Measurements from ENCODE around the gene CAB39.

Gene CAB39

DNA sequence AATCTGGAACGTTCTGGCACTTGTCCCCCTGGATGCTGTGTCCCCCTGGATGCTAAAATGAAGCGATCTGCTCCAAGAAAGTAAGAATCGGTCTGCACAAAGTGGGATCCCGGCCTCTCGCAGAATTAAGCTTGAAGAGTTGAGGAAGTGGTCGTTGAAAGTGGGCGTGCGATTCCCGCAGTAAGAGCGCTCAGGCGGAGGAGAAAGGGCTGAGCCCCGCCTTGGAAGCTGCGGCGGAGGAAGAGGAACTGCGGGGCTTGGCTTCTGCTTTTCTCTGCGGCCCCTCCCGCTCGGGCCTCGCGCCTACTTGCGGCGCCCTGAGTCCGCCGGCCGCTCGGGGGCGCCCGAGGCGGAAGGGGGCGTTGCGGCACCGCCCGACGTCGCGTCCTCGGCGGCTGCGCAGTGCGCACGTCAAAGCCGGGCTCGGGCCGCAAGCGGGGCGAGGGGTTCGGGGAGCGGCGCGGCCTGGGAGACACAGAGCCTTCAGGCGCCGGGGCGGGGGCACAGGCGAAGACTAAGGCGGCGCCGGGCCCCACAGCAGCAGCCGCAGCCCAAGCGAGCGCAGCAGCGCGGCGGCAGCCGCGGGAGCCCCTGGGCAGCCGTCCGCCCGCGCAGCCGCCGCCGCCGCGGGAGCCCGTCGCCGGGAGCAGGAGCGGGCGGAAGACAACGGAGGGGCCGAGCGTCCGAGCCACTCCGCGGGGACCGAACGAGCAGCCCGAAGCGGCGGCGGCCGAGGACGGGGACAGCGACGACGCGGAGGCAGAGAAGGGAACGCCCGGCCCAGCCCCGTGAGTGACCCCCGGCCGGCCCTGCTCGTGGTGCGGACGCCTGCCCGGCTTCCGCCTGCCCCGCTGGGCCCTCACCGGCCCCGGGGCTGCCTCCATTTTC lies at the start of gene CAB39:
TSS of gene CAB39 (plus strand) at position 400 of the 888 bp plus-strand sequence. CDS start 47,160 bp downstream, outside the sequence.
- DNase-seq (ENCODE audit: low spot score): peak; percentile 92

DNA sequence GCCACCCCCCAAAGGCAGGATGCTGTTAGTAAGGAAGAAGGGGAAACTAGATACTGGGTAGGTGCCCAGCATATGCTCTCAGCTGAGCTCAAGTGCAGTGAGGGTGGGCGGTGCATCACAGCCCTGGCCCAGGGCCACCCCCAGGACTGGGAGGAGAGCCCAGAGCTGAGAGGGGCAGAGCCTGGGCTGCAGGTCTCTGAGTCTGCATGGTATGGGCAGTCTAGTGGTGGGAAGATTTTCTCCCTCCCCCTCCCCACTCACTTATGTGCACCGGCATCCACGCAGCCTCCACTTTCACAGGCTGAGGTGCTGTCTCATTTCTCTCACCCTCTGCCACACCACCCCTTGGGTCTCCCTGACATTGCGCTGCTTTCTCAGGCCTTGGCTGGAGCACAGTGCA lies 48.5 kb upstream of the CAB39 start:
- no peak for DNase-seq (ENCODE audit: low spot score)

DNA sequence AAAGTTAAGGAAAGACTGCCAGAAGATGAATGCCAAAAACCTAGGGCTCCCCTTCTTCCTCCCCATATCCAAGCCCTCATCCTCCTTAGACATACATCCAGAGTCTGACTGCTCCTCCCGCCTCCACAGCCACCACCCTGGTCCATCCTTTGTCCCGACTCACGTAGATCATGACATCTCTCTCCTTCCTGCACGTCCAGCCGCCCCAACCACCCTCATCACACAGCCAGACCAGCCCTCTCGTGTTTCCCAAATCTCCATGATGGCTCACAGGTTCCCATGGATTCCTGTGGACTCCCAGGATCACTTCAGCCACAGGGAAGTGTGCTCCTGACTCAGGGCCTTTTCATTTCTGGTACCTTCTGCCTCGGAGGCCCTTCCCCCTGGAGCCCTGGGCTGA lies 47.8 kb upstream of the CAB39 start:
- no peak for DNase-seq (ENCODE audit: low spot score)

DNA sequence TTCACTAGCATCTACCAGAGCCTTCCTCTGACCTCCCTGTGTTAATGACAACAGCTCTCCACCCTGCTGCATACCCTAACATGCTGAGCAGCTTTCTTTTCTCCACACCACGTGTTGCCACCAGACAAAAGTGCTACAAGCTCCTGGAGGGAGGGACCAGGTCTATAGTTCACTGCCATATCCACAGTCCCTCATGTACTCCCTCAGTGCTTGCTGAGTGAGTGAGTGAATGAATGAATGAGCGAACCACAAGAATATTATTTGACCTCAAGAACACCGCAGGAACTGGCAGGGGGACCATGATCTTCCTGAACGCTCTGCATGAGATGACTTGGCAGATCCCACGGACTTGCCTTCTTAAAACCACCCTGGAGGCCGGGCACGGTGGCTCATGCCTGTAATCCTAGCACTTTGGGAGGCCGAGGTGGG lies 47.4 kb upstream of the CAB39 start:
- no peak for DNase-seq (ENCODE audit: low spot score)

DNA sequence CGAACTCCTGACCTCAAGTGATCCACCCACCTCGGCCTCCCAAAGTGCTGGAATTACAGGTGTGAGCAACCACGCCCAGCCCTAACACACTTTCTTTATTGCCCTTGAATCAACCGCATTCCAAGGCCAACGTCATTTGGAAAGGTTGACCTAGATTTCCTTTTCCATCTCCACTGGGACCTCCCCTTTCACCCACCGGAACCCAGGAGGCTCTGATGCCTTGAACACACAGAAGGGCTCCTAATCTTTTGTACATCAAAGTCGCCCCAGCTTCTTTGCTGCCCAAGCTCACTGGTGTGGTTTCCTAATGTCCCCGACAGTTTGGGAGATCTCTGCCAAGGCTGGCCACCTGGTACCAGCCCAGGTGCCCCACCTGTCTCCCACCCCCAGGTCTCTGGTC lies 46.2 kb upstream of the CAB39 start:
- no peak for DNase-seq (ENCODE audit: low spot score)

DNA sequence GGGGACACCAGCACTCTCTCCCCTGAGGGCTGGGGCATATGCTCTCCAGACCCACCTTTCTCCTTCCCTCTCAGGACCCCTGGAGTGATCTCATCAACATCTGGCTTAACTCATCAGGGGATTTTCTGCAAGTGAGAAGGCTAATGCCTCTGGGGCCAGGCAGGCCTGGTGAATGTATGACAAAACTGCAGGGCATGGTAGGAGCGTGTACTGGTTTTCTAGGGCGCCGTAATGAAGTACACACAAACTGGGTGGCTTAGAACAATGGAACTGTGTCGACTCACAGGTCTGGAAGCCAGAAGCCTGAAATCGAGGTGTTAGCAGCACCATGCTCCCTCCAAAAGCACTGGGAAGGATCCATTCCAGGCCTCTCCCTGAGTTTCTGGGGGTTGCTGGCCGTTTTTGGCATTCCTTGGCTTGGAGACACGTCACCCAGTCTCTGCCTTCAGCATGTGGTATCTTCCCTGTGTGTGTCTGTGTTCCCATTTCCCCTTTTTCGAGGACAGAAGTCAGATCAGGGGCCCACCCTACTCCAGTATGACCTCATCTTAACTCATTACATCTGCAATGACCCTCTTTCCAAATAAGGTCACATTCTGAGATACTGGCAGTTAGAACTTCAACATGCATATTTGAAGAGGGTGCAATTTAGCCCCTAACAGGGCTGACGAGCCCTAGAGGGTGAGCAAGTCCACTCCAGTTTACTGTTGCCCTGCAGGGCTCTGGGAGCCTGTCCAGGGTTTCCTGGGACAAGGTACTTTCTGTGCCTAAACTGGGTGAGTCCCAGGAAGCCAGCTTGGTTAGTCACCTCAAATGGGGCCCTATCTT lies 45.5 kb upstream of the CAB39 start:
- DNase-seq (ENCODE audit: low spot score): no peak

DNA sequence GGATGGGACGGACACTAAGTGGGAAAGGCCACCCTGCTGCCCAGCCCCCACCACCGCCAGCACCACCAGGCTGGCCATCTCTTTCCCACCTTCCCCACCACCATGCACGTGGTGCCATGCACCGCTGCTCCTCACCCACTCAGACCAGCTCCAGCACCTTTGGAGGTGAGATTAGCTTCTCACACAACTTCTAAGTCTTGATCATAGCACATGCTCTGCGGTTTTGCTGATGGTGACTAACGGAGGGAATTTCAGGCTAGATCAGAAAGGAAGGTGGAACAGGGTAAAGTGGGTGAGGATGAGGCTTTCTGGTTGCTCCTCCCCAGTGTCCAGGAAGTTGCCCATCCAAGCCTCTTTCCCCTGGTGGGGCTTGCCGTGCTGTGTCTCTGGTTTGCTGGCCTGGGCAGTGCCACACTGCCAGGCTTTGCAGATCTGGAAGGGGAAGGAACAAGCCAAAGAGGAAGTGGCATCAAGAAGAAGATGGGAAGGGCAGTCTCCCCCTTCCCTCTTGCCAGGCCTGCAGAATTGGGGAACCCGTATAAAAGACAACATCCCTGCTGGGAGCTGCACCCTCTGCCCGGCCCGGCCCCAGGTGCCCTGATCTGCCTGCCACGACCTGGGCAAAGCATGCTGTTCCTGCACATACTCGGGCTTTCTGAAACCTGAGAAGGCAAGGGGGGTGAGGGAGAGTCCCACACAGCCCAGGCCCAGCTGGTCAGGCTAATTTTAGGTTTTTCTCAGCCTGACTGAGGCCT lies 44.3 kb upstream of the CAB39 start:
- no peak for DNase-seq (ENCODE audit: low spot score)

DNA sequence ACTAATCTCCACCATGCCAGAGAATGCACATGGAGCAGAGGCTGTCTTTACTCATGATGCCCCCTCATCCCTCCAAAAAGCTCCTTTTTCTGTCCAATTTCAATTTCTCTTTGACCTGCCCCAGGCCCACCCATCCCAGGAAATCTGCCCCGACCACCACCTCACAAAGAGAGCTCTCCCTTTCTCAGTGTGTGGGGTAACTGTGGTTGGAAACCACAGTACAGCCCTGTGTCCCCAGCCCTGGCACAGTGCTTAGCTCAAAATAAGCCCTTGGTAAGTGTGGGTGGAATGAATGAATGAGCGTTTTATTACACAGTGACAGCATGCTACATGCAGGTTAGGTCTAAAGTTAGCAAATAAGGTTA lies 43.7 kb upstream of the CAB39 start:
- no peak for DNase-seq (ENCODE audit: low spot score)

DNA sequence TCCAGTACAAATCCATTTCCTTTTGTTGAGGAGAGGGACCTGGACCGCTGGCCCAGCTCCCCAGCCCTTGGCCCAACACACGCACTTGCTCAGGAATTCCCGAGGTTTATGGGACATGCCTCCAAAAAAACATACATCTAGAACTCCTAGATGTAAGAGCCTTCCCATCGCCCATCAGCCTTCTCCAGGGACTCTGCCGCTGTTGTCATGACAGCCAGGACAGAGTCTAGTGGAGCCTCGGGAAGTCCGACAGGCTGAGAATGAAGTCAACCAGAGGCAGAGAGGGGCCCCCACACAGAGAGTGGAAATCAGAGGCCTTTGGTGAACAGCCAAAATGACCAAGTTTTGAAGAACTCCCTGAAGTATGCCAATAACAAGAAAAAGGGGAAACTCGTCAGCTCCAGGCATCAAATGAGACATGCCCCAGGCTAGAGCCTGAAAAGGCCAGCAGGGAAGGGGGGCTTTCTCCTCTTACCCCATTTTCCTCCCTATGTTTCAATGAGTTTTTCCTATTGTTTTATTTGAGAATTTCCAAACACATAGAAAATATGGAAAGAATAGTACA lies 43.2 kb upstream of the CAB39 start:
- DNase-seq (ENCODE audit: low spot score): no peak

DNA sequence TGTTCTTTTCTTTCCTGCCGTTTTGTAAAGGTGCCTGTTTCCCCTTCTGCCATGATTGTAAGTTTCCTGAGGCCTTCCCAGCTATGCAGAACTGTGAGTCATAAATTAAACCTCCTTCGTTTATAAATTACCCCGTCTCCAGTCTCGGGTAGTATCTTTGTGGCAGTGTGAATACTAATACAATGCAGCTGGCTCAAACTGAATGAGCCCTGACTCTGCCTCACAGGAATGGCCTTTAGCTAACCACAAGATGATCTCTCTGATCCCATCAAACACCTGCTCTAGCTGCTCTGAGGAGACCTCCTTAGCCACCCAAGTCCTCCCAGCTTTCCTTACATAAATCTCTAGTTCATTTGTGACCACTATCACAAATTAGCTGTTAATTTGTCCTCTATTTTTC lies 41.5 kb upstream of the CAB39 start:
- DNase-seq (ENCODE audit: low spot score): no peak

DNA sequence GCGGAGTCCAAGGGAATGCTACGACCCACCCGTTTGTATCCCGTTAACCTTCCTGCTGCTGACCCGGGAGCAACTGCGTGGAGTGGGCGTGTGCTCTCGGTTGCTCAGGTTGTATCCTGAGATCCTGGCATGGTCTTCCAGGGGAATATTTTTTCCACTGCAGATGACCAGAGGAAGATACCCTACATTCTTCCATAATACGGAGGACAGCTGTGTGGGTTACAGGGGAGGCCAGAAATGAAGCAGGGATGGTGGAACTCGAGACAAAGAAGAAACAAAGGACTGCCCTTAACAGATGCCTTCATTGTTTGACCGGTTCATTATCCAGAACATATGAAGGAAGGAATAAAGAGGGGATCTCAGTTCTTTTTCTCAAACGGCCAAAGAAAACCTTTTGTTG lies 39.8 kb upstream of the CAB39 start:
- DNase-seq (ENCODE audit: low spot score): no peak

DNA sequence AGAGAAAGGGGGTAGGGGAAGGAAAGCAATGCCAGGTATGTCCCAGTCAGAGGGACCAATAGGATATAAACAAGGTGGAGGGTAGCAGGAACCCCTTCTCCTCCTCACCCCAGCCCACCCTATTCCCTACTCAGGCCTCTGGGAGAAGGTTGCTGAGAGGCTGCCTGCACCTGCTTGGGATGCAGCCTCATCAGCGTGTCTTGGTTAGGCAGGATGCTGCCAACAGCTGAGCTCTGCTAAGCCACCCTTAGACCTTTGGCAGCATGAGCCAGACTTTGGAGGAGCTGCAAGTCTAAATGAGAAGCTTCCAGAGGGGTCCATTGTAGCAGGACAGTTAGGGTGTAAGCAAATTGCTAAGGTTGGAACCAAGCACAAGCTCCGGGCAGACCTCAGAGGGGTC lies 38.2 kb upstream of the CAB39 start:
- no peak for DNase-seq (ENCODE audit: low spot score)

DNA sequence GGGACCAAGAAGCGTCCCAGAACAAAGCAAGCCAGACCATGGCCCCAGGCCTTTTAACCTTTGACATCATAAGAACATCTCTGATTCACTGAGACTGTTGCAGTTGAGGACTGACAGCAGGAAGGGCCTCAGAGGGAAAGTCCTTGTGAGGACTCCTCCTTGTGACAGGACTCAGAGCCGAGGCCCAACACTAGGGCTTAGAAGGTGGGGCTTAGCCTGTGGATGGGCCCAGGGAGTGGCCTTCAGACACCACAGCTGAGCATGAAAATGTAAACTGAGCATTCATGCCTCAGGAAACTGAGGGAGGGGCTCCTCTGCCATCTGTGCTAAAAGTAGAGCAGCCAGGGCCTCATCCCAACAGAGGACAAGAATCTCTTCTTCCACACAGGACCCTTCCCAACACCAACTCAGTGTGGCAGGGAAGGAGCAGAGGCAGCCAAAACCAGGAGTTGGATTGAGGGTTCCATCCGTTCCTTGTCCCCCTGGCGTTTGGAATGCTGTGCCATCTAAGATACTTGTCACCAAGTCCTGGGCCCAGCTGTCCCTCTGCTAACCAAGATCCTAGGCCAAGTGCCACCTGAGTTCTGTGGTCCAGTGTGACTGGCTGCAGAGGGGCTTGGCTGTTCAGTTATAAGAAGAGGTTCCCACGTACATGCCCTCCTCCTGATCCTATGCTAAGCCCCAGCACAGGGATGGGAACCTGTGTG lies 37.5 kb upstream of the CAB39 start:
- no peak for DNase-seq (ENCODE audit: low spot score)

DNA sequence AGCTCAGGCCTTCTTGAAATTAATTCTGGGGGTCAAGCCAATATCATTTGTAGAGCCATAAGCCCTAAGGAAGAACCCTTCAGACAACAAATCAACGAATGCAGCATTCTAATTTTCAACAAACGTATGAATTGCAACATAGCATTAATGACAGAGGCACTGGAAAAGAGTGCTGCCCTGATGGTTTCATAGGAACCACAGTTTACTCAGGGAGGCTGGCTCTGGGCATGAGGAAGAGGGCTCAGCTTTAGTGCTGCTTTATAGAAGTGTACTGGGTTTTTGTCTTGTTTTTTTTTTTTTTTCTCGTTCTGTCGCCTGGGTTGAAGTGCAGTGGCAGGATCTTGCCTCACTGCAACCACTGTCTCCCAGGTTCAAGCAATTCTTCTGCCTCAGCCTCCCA lies 36.1 kb upstream of the CAB39 start:
- no peak for DNase-seq (ENCODE audit: low spot score)

DNA sequence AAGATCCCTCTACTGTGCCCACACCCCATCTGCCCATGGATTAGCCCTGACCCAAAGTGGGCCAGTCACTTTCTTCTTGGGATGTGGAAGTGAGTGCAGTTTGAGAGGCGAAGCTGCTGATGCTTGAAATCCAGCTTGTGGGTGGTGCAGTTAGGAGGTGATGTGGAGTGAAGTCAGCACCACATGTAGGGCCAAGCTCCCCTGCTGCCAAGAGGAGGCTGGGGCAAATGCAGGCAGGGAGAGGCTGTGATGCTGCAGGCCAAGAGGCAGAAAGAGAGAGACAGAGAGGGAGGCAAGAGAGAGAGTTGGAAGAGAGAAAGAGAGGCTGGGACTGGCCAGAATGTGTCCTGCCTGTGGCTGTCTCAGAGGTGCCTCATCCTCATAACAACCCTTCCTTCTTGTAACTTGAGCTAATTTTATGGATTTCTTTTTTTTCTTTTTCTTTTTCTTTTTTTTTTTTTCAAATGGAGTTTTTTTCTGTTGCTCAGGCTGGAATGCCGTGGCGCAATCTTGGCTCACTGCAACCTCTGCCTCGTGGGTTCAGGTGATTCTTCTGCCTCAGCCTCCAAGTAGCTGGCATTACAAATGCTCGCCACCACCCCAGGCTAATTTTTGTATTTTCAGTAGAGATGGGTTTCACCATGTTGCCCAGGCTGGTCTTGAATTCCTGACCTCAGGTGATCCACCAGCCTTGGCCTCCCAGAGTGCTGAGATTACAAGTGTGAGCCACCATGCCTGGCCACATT lies 35.3 kb upstream of the CAB39 start:
- DNase-seq (ENCODE audit: low spot score): peak; percentile 3

DNA sequence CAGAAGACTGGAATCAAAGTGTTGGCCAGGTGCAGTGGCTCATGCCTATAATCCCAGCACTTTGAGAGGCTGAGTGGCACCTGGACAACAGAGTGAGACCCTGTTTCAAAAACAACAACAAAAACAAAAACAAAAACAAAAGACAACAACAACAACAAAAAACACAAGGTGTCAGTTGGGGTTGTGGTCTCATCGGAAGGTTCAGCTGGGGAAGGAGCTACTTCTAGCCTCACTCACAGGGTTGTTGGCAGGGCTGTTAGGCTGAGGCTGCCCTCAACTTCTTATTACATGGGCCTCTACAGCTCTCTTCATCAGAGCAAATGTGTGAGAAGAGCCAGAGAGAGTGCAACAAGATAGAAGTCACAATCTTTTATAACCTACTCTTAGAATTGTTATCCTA lies 34.6 kb upstream of the CAB39 start:
- DNase-seq (ENCODE audit: low spot score): no peak

DNA sequence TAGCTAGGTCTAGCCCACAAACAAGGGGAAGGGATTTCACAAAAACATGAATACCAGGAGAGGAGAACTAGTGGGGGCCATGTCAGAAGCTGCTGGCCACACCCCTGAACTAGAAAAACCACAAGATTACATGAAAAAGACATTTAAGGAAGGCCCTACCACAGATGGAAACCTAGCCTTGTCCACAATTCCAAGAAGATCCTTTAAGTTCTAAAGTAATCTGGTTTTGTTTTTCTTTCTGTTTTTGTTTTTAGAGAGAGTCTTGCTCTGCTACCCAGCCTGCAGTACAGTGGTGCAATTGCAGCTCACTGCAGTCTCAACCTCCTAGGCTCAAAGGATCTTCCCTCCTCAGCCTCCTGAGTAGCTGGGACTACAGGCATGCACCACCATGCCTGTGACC lies 34.2 kb upstream of the CAB39 start:
- no peak for DNase-seq (ENCODE audit: low spot score)

DNA sequence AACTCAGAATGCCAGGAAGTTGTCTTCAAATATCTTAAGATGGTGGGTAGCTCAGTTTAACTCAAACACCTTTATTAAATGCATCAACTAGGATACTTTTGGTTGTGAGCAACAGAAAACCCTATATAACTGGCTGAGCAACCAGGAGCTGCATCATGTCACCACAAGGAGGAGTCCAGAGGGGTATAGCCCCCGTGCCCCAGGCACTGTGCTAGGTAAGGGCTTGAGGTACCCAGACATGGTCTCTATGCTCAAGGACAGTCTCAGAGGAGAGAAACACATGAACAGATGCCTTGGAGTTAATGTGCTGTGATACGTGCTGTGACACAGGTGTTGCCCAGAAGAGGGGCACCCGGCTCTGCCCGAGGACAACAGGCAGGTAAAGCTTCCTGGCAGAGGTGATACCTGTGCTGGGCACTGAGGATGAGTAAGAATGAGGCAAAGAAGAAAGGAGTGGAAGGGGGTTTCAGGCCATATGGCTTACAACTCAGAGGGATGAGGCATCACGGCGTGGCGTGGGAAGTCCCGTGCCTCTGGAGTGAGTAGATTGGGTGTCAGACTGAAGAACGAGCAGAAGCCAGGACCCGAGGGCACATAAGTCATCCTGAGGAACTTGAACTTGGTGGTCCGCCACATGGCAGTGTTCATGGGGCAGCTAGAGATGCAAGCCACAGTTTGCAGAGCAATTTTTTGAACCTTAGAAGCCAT lies 32.0 kb upstream of the CAB39 start:
- DNase-seq (ENCODE audit: low spot score): no peak

DNA sequence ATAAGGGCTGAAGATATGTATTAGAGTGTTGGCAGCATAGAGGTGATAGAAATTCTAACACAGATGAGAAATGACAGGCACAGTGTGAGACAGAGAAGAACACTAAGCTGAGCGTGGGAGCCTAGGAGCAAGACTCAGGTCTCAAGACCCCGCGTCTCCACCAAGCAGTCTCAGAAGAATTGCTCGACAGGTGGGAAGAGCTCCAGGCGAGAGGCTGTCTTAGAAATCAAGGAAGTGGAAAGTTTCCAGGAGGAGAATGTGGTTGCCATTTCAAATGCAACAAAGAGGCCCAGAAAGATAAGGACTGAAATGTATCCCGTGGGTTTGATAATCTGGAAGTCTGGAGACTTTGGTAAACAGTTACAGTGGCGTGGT lies 31.5 kb upstream of the CAB39 start:
- no peak for DNase-seq (ENCODE audit: low spot score)

DNA sequence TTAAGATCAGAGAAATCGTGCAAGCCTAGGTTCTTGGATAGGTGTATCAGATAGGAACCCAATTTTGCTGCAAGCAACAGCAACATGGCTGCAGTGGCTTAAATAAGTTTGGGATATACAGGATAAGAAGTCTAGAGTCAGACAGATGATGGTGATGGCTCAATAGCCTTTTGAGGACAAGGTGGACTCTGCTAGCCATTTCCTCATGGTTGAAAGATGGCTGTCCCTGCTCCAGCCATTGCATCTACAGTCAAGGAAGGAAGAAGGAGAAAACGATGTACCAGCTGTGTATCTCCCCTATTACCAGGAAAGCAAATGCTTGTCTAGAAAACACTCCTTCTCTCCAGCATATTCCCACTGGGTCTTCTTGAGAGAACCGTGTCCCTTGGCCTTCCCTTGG lies 30.1 kb upstream of the CAB39 start:
- DNase-seq (ENCODE audit: low spot score): no peak

All from left forelimb (tissue), 1 donor.